K562 (cell line): ENCODE measurements around the gene SYPL2. TPM values are rescaled to one million over a fixed set of nuclear protein-coding genes. Genes with fewer than 3 reads are reported as not detected.
A peak's percentile ranks its signal among the peaks of the same experiment; 100 is the strongest.

Experiments used
- ARID3A ChIP-seq: IDR thresholded peaks from 2 replicates; pipeline ENCODE4 v1.6.1; 2012; ENCODE audit warnings: low read depth, low read length, improper control_type of control experiment, borderline replicate concordance
- CC2D1A ChIP-seq: fragments of 450-650 bp; IDR thresholded peaks from 2 replicates; pipeline ENCODE4 v1.6.1; 2017; ENCODE audit warnings: mild to moderate bottlenecking
- ETS2 ChIP-seq: IDR thresholded peaks from 2 replicates; pipeline ENCODE4 v1.6.1; 2016; ENCODE audit warnings: borderline replicate concordance, missing genetic modification characterization, mild to moderate bottlenecking, moderate library complexity, missing compliant biosample characterization; ENCODE audit not compliant: poor library complexity, severe bottlenecking
- FOSL1 ChIP-seq: fragments of 200-800 bp; sonication (Bioruptor generic); conservative IDR thresholded peaks from 2 replicates; pipeline ENCODE4 v1.6.1; 2016; ENCODE audit warnings: missing genetic modification characterization, missing compliant biosample characterization
- KAT7 ChIP-seq: sonication (generic); formaldehyde crosslinking; IDR thresholded peaks from 2 replicates; pipeline ENCODE4 v1.8.0; 2022; ENCODE audit warnings: missing genetic modification reagents, mild to moderate bottlenecking, borderline replicate concordance
- MYC ChIP-seq, 2 experiments: fragments of 250-450 bp in 1 of 2; sonication (Bioruptor Pico) in 1 of 2; IDR thresholded peaks; 2 replicates each; pipeline versions ENCODE4 v1.5.1 to v1.6.1; 2012 to 2021; ENCODE audit warnings: low read depth in 2 of 2, borderline replicate concordance in 1 of 2, improper control_type of control experiment in 1 of 2, low read length in 1 of 2, mild to moderate bottlenecking in 1 of 2, moderate library complexity in 1 of 2
- NFE2 ChIP-seq: IDR thresholded peaks from 2 replicates; pipeline ENCODE4 v1.6.1; 2014; ENCODE audit warnings: antibody characterized with exemption, low read depth
- NR4A1 ChIP-seq, 2 experiments: fragments of 250-450 bp in 1 of 2; fragments of 450-650 bp in 1 of 2; sonication (Bioruptor Pico) in 1 of 2; IDR thresholded peaks; 2 replicates each; pipeline versions ENCODE4 v1.4.0 to v1.6.1; 2016 to 2020; ENCODE audit warnings: mild to moderate bottlenecking in 2 of 2, missing compliant biosample characterization in 1 of 2, missing genetic modification characterization in 1 of 2, moderate library complexity in 1 of 2
- RB1 ChIP-seq: fragments of 450-650 bp; IDR thresholded peaks from 2 replicates; pipeline ENCODE4 v1.6.1; 2017; ENCODE audit warnings: low read depth, mild to moderate bottlenecking
- SIN3A ChIP-seq, 2 experiments: fragments of 150-350 bp in 1 of 2; IDR thresholded peaks; 2 replicates each; pipeline ENCODE4 v1.6.1; 2011 to 2016; ENCODE audit warnings: borderline replicate concordance in 2 of 2, low read depth in 2 of 2, low read length in 2 of 2, mild to moderate bottlenecking in 2 of 2, moderate library complexity in 2 of 2; ENCODE audit not compliant: control insufficient read depth in 1 of 2
- SMARCE1 ChIP-seq: fragments of 450-650 bp; IDR thresholded peaks from 2 replicates; pipeline ENCODE4 v1.7.1; 2016; ENCODE audit warnings: mild to moderate bottlenecking
- STAT5B ChIP-seq: fragments of 250-450 bp; sonication (Bioruptor Pico); IDR thresholded peaks from 2 replicates; pipeline ENCODE4 v1.8.0; 2021; ENCODE audit warnings: mild to moderate bottlenecking, inconsistent platforms
- TEAD1 ChIP-seq, 2 experiments: fragments of 450-650 bp in 1 of 2; sonication (generic) in 1 of 2; formaldehyde crosslinking; IDR thresholded peaks; 2 replicates each; pipeline versions ENCODE4 v1.4.0 to v1.8.0; 2020 to 2022; ENCODE audit warnings: mild to moderate bottlenecking in 2 of 2, missing genetic modification reagents in 1 of 2
- ZNF57 ChIP-seq: fragments of 450-650 bp; formaldehyde crosslinking; IDR thresholded peaks from 2 replicates; pipeline ENCODE4 v1.4.0; 2020; ENCODE audit warnings: mild to moderate bottlenecking, moderate library complexity
- ZNF655 ChIP-seq: fragments of 250-450 bp; sonication (Bioruptor Pico); IDR thresholded peaks from 2 replicates; pipeline ENCODE4 v1.5.0; 2021
- polyA plus RNA-seq, 8 experiments: library from polyadenylated mRNA; depleted of rRNA in 4 of 8; stranded (reverse) in 5 of 8; unstranded in 3 of 8; fragments of >200 nt; fragmentation: Nextera tagmentation in 2 of 8; fragmentation: Illumina TruSeq in 1 of 8; extraction: Ambion mirVana in 2 of 8; extraction: Trizol in 1 of 8; gene quantifications; 2 replicates each; pipeline versions ENCODE4 v1.2.1 to v1.2.3, GENCODE V29; 2011 to 2014; ENCODE audit warnings: inconsistent platforms in 1 of 8, missing spikeins in 1 of 8
- total RNA-seq, 7 experiments: library from RNA; depleted of rRNA in 6 of 7; stranded (reverse); fragments of >200 nt in 6 of 7; fragmentation: Illumina TruSeq in 2 of 7; extraction: Trizol in 2 of 7; gene quantifications; 2 replicates each; pipeline versions ENCODE4 v1.2.1 to v1.2.3, GENCODE V29; 2011 to 2021; ENCODE audit warnings: low replicate concordance in 1 of 7

The SYPL2 gene
- total and polyA plus RNA-seq, 9 of the 15 experiments (the other 6 are each of a cell fraction or from before 2014, with no cell fraction given), result 0.03 to 0.20 (median 0.07) TPM; not detected in 2

GRCh38 chr1:109425391-109426280 is 40.7 kb upstream of the SYPL2 start (continued):
- TF ChIP-seq RB1, result 0 out of 2 replicates have a peak, but pooled peaks have one; percentile 53
- TF ChIP-seq ZNF655 (CRISPR knock-in tag), result no peak
- no peak for TF ChIP-seq MYC (IDR thresholded peaks at IDR 0.05; ENCODE audit: low read depth, low read length)
- TF ChIP-seq MYC (CRISPR knock-in tag; IDR thresholded peaks at IDR 0.05; ENCODE audit: borderline replicate concordance, low read depth), result peak; percentile 66; the same call in 1 of the 2 replicates
- peak; percentile 76 for TF ChIP-seq SMARCE1
- peak; percentile 96; the same call in 1 of the 2 replicates for TF ChIP-seq KAT7 (CRISPR knock-in tag)
- peak in 1 of 2 experiments; percentile 78; a peak in 1 of 4 replicates for TF ChIP-seq SIN3A (IDR thresholded peaks at IDR 0.05; ENCODE audit: borderline replicate concordance in 2 of 2, control insufficient read depth in 1 of 2, low read depth in 2 of 2, low read length in 2 of 2)
- TF ChIP-seq ARID3A, result 0 out of 2 replicates have a peak, but pooled peaks have one; percentile 6
- TF ChIP-seq ZNF57 (CRISPR knock-in tag), result no peak
- TF ChIP-seq STAT5B, result no peak
- TF ChIP-seq NR4A1 (CRISPR knock-in tag; IDR thresholded peaks at IDR 0.05), result no peak
- TF ChIP-seq NR4A1 (tag; IDR thresholded peaks at IDR 0.05), result peak; percentile 40; the same call in 1 of the 2 replicates
- 0 out of 4 replicates have a peak, but pooled peaks of 1 of the 2 experiments have one; percentile 10 for TF ChIP-seq TEAD1 (CRISPR knock-in tag; IDR thresholded peaks at IDR 0.05)
- TF ChIP-seq ETS2 (tag), result no peak
- TF ChIP-seq CC2D1A, result 0 out of 2 replicates have a peak, but pooled peaks have one; percentile 59
- peak; percentile 84 for TF ChIP-seq NFE2
- peak; percentile 89 for TF ChIP-seq FOSL1
